Measurements from ENCODE around the gene POC1A.

GRCh38 chr3:52173101-52173500, 18.9 kb upstream of the POC1A start:
- no peak for TF ChIP-seq YY1 (IDR thresholded peaks at IDR 0.05; ENCODE audit: insufficient read depth, insufficient read length)
- no peak for TF ChIP-seq SUZ12 (IDR thresholded peaks at IDR 0.05; ENCODE audit: extremely low read depth, insufficient read depth, insufficient read length)

Data from NT2/D1 (cell line).